ENCODE results near the gene CNTN5.

DNA sequence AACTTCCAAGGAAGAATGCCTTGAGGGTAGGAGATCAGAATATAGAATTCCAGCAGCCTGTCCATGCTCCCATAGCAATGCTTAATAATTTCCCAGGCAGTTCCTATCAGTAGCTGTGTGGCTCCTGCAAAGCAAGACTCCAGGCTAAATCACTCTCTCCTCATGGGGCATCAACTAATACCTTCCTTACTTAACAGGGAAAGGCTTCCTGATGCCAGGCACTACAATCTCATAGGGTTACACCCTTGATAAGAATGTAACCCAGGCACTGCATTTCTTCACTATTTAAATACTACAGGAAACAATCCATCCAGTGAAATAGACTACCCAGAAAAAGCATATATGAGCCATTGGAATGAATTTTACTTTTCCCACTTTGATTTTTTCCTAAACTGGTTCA lies 1051.4 kb downstream of the CNTN5 start:
- TF ChIP-seq ZSCAN29 (IDR thresholded peaks at IDR 0.05) (no peak), RAD51 (IDR thresholded peaks at IDR 0.05) (no peak), SIX5 (IDR thresholded peaks at IDR 0.05; ENCODE audit: low read depth, low read length, severe bottlenecking) (no peak), CBX3 (IDR thresholded peaks at IDR 0.05; ENCODE audit: borderline replicate concordance, low read depth) (no peak)
